GM21723 (cell line): ENCODE data around the gene PKD2.
A peak's percentile ranks its signal among the peaks of the same experiment; 100 is the strongest.
"Not testable (repeated sequence)": the region's sequence is repeated elsewhere in the genome, so short reads cannot be mapped to it uniquely, and the experiment has no call there.

Experiments used
- ATAC-seq: cut with Tn5 transposase; IDR thresholded peaks from one replicate; pipeline ENCODE4 v1.9.1; 2021; ENCODE audit warnings: mild to moderate bottlenecking, moderate library complexity; ENCODE audit not compliant: unreplicated experiment

PKD2 gene

DNA sequence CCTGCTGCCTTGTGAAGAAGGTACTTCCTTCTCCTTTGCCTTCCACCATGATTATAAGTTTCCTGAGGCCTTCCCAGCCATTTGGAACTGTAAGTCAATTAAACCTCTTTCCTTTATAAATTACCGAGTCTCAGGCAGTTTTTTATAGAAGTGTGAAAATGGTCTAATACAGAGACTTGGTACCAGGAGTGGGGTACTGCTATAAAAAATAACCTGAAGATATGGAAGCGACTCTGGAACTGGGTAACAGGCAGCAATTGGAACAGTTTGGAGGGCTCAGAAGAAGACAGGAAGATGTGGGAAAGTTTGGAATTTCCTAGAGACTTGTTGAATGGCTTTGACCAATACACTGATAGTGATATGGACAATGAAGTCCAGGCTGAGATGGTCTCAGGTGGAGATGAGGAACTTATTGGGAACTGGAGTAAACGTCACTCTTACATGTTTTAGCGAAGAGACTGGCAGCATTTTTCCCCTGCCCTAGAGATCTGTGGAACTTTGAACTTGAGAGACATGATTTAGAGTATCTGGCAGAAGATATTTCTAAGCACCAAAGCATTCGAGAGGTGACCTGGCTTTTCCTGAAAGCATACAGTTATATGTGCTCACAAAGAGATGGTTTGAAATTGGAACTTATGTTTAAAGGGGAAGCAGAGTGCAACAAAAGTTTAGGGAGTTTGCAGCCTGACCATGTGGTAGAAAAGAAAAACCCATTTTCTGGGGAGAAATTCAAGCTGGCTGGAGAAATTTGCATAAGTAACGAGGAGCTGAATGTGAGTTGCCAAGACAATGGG, 18.6 kb downstream of the PKD2 start:
- ATAC-seq: not testable (repeated sequence)

DNA sequence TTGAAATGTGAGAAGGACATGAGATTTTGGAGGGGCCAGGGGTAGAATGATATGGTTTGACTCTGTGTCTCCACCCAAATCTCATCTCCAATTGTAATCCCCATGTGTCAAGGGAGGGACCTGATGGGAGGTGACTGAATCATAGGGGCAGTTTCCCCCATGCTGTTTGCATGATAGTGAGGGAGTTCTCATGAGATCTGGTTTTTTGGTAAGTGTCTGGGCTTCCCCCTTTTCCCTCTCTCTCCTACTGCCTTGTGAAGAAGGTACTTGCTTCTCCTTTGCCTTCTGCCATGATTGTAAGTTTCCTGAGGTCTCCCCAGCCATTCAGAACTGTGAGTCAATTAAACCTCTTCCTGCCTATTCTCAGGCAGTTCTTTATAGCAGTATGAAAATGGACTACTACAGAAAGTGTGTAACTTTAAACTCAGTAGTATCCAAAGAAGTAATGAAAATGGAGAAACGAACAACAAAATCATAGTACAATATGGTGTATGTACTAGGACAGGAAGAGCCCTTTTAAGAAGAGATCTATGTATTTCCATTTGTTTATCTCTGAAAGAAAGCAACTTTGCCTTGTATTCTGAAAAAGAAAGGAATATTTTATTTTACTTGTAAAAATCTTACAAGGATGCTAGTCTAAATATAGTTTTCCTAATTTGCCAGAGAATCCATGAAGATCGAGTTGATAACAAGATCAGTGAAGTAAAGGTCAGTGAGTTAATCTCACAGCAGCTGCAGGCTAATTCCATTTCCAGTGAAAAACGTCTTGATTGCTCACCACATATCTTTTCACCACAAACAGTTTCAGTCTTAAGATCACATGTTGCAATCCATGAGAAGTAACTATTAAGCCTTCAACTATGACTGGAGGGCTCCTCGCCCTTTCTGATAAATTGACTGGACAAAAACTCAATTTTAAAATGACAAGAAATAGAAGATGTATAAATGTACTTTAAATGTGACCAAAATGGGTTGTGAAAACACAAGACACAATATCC, 20.5 kb downstream of the PKD2 start:
- ATAC-seq: no peak

DNA sequence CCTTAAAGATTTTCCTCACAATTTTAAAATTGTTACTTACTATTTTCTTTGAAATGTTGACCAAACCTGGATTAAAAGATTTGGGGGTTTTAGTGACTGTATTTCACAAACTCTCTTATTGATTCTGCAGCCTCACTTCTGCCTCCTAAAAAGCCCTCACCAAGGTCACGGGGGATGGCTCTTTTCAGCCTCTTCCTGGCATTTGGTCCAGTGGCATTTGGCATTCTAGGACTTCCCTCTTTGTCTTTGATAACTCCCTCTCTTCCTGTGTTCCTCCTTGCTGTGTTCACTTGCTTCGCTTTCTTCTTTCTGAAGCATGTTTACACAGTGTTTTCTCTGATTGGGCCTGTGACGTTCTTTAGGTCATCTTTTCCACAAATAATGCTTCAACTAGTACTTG, 21.5 kb downstream of the PKD2 start:
- ATAC-seq: no peak

DNA sequence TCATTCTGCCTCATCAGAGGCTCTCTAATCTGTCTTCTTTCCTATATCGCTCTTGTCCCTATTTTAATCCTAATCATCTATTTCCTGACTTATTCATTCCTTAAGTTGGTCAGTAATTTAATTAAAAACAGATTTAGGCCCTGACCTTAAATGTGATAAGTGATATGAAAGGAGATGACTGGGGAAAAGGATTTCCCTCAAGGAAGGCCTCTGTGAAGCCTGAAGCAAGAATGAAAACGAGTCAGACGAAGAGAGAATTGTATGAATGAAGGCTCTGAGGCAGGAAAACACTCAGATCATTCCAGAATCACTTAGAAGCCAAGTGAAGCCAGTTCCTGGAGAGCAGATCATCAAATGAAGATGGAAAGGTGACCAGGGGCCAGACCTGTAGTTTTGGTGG, 22.1 kb downstream of the PKD2 start:
- ATAC-seq: no peak

DNA sequence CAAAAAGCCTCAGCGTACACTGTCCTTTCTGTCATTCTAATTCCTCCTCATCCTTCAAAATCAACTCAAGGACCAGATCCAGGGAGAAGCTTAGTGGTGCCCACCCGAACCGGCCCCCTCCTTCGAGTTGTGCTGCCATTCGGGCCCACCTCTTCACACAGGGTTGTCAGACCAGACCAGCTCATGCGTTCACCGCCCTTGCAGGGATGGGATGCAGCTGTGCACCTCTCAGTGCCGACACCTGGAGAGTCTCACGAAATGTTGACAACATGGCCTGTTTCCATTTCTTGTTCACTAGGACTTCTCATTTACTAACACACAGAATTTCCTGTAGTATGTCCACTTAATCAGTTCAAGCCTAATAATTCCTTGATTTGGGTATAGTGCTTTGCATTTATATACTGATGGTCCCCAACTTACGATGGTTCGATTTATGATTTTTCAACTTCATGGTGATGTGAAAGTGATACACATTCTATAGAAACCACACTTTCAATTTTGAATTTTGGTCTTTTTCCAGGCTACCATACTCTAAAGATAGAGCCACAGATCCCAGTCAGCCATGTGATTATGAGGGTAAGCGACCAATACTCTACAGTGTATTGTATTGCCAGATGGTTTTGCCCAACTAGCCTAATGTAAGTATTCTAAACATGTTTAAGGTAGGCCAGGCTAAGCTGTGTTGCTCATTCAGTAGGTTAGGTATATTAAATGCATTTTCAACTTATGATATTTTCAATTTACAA, 23.3 kb downstream of the PKD2 start:
- ATAC-seq: no peak

DNA sequence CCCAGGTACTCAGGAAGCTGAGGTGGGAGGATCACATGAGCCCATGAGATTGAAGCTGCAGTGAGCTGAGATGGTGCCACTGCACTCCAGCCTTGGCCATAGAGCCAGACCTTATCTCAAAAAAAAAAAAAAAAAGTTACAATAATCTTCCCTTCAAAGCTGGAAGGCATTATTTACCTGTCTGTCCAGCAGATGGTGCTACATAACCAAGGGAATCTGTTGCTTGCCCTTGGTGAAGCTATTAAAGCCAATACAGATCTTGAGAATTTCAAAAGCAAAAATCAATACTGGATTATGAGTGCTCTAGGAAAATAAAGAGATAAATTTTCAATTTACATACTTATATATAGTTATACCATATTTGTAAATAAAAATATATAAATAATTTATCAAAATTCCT, 25.9 kb downstream of the PKD2 start:
- peak; percentile 72 for ATAC-seq

DNA sequence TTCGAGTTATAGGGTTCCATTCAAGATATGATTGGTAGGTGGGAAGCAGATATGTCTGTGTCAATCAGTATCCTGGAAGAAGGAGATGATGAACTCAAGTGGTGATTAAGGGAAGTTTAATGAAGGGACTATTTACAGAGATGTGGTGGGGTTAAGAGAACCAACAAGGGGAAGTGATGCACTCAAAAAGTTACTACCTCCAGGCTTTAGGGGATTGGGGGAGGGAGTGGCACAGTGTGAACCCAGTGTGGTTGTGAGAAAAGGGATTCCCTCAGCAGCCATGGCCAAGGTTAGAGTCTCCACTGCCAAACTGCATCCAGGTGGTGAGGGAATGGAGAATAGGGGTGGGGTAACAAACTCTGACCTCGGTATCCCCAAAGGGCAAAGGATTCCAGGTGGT, 27.9 kb downstream of the PKD2 start:
- ATAC-seq: no peak

DNA sequence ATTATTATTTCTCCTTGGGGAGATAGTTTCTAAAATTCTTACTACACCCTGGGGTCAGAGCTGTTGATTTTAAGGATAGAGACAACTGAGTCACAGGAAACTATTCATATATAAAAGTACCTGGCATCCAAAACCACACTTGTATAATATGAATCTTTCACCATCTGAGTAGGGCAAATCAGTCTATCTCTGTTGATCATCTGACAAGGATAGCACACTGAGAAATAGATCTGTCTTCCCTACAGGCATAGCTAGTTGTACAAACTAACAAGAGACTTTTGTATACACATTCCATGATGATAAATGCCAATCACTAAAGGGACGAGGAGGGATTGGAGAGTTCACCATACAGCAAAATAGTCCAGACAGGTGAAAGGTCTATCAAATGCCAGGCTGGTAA, 30.0 kb downstream of the PKD2 start:
- no peak for ATAC-seq

DNA sequence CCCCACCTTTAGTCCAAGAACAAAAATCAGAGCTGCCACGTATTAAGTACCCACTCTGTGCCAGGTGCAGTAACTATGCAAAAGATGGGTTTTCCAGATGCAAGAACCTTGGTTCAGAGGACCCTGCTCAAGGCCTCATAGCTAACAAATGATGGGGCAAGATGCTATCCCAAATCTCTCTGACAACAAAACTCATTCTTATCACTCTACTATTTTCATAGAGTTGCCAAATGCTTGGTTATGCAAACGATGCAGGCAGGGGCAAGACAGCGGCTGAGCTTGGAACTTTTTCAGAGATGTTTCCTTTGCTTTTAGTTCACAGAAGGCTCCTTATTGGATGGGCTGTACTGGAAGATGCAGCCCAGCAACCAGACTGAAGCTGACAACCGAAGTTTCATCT, 30.5 kb downstream of the PKD2 start:
- no peak for ATAC-seq

DNA sequence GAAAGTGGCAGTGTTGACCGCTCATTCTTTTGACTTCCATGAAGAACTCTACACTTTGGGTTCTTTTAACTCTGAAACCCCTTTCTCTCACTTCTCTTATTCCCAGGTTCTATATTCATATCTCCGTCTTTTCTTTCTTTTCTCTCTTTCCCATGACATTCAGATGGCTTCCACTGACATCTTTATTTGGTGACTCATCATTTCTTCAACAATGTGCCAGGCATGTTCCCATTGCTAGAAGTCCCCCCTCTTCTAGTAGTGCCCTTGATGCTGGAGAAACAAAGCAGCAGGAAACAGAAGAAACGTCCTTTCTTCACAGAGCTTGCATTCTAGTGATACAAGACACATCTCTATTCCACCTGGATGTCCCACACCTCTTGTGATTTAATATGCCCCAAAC, 33.3 kb downstream of the PKD2 start:
- no peak for ATAC-seq

DNA sequence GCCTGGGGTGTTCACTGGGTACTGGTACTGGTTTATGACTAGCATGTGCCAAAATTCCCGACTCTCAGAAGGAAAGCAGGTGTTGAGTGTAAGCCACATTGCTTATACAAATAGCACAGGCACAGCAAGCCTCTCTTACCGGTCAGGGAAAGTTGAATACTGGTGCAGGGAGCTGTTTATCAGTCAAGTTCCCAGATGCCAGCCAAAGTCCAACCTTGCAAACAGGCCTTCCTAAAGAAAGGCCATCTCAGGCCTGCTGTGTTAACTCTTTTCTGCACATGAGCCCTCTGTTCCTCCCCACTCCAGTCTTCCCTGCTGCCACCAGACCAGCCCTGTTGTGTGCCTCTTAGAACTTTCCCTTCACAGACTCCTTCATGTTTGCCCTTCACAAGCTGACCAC, 34.2 kb downstream of the PKD2 start:
- ATAC-seq: no peak

DNA sequence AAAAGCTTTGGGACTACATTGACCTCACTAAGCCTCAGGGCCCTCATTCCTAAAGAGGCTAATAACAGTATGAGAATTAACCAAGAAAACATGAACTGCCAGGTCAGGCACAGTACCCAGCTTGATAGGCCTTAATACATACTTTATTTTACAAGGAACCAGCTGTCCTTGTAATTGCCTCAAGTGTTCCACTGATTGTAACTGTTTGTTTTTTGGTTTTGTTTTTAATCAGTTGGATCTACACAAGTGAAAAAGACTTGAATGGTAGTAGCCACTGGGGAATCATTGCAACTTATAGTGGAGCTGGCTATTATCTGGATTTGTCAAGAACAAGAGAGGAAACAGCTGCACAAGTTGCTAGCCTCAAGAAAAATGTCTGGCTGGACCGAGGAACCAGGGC, 35.6 kb downstream of the PKD2 start:
- ATAC-seq: no peak

DNA sequence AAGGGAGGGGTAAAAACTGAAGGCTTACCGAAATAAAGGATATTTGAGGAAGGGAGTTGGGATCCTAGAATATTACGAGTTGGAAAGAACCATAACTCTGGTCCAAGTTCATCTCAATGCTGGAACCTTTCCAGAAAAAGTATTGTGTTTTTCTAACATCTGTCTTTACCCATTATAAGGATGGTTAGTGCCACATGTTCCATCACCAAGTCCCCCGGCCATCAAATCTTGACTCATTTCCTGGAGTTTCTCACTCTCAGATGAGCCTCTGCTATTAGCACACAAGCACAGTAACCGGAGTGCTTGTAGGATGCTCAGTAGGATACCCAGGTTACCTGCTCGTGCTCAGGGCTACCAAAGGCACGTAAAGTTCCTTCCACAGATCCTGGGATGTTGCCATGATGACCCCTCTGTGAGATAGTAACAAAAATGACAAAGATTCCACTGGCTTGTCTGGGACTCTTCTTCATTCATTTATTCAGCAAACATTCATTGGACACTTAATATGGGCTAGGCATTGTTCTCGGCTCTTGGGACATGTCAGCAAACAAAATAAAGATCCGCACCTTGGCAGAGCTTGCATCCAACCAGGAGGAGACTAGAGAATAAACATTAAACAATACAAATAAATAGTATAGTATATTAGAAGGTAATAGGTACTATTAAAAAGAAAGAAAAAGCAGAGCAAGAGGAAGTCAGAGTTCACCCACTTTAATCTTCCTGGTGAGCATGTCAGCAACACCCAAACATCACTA, 36.3 kb downstream of the PKD2 start:
- ATAC-seq: no peak

DNA sequence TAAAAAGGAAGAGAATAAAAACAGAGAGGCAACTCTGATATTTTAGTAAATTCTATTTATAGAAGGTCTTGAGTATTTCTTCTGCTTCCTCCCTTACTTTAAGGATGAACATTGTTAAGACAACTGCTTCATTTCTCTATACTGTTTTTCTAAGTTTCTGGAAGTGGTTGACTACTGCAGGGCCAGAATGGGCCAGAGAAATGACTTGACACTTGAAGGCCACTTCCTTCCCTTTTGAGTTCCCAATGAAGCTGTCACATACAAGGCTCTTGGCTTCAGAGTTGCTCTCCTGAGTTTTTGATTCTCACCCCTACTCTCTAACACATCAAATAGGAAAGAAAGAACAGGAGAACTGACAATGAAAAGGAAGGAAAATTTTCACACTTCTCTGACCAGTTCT, 37.6 kb downstream of the PKD2 start:
- no peak for ATAC-seq

DNA sequence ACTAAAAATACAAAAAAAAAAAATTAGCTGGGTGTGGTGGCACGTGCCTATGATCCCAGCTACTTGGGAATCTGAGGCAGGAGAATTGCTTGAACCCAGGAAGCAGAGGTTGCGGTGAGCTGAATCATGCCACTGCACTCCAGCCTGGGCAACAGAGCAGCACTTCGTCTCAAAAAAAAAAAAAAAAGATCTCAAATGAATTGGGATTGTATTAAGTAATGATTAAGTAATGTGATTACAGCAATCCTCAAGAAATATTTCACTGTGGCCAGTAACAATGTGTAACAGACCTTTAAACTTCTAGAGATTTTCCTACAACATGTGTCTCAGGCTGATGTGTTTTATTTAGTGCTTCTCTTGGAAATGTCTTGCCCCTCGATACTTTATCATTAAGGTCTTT, 46.8 kb downstream of the PKD2 start:
- ATAC-seq: no peak

DNA sequence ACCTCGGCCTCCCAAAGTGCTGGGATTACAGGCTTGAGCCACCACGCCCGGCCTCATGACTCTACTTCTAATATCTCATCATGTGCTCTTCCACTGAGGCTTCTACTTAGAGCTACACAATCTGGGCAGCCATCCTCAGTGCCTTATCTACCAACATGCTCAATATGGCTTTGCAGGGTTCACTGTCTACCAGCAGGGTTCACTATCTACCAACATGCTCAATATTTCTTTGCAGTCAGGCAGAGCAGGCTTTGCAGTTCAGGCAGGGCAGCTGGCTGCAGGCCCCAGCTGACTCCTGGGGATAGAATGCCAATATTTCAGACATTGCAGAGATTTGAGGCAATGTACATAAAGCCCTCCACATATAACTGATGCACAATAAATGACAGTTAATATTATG, 47.5 kb downstream of the PKD2 start:
- ATAC-seq: no peak

DNA sequence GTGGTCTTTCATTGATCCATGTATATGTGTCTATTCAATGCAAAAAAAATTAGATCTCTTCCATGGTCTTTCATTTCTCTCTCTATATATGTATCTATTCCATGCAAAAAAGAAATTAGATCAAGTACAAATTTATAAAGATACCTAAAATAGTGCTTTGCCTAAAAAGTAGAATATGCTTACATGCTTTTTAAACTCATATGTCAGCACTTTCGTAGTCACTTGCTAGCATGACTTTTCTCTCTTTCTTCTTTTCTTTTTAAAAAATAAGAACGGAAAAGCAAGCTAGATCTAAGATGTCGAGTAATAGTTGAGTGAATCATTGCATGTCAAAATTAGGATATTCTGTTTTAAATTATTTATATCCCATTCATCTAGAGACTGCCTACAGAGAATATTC, 50.9 kb downstream of the PKD2 start:
- ATAC-seq: no peak

DNA sequence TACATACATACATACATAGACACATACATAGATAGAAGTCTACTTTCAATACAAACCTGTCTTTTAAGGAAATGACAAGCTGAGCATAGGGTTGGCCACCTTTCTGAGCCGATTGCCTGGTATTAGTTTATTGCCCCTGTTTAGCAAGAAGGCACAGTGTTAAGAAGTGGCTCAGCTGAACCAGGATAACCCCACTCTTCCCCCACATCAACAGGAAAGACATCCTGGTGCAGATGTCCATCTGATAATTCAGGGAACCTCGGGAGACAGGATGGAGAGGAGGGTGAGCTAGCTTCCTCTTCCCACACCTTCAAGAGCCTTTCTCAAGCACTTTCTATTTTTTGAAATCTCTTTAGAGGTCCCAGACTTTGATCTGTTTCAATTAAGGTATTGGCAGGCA, 52.3 kb downstream of the PKD2 start:
- ATAC-seq: no peak

DNA sequence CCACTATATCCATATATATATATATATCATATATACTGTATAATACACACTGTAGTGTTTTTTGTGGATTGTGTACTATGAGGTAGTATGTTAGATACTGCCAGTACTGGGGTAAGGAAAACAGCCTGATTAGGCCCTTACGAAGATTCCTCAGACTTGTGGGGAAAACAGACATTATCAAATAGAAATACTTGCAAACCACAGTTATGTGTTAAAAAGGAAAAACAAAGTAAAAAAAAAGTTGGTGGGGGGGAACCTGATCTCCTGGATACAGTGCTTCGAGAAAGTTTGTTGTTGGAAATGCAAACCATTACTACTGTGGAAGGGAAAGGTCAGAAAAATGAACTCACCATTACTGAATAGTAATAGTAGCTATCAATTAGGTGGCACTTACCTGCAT, 53.0 kb downstream of the PKD2 start:
- no peak for ATAC-seq

DNA sequence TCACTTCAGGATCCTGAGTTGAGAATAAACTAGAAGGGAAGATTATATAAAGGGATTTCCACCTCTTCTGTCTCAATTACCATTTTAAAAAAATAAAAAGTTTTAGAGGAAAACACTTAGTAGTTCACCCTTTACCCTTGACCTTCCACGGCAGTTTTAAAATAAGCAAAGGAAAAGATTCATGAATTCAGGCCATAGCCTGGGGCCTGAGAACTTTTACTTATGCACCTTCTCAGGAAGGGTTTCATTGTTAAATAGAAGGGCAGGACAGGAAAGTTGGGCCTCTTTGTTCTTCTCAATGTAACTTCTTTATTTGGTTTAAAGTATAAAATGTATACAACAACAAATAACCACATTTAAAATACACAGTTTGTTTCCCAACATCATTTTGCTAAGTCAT, 54.9 kb downstream of the PKD2 start:
- no peak for ATAC-seq

DNA sequence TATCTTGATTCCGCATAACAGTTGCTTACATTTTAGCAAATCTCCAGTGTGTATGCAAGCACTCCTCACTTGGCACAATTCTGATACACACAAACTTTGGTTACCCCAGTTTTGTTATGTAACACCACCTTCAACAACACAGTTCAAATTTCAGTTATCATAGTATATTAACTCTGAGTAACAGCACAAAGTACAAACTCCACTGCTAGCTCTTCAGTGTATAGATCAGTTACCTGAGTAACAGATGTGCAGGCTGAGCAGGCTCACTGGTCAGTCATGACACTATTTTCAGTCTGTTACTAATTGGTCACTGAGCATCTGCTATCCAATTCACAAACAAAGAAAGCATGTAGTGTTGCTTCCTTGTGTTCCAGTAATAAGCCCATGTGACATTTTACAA, 55.4 kb downstream of the PKD2 start:
- no peak for ATAC-seq
